GM23338 (cell line): ENCODE results near the gene PITX1.

ENCODE experiments used
- CTCF ChIP-seq, 2 experiments: fragments of 200-600 bp in 1 of 2; sonication (generic) in 1 of 2; conservative IDR thresholded peaks; 2 replicates each; pipeline versions ENCODE4 v1.5.1 to v1.6.1; 2016 to 2017; ENCODE audit warnings: antibody characterized with exemption in 2 of 2, low read depth in 2 of 2, mild to moderate bottlenecking in 2 of 2, moderate library complexity in 1 of 2
- EZH2 ChIP-seq: fragments of 200-600 bp; sonication (generic); IDR thresholded peaks from one replicate; pipeline ENCODE4 v1.8.0; 2017; ENCODE audit warnings: antibody characterized with exemption, mild to moderate bottlenecking, low read depth; ENCODE audit not compliant: unreplicated experiment
- EZH2phosphoT487 ChIP-seq: fragments of 200-600 bp; sonication (generic); IDR thresholded peaks from one replicate; pipeline ENCODE4 v1.8.1; 2018; ENCODE audit warnings: antibody characterized with exemption; ENCODE audit not compliant: unreplicated experiment
- NANOG ChIP-seq: IDR thresholded peaks from 2 replicates; pipeline ENCODE4 v1.6.1; 2016; ENCODE audit warnings: antibody characterized with exemption, borderline replicate concordance
- POLR2AphosphoS5 ChIP-seq: IDR thresholded peaks from 2 replicates; pipeline ENCODE4 v1.6.1; 2016; ENCODE audit warnings: antibody characterized with exemption, low read depth
- REST ChIP-seq: IDR thresholded peaks from one replicate; pipeline ENCODE4 v1.6.1; 2018; ENCODE audit warnings: antibody characterized with exemption; ENCODE audit not compliant: unreplicated experiment
- ZNF331 ChIP-seq: fragments of 250-450 bp; sonication (Bioruptor Pico); IDR thresholded peaks from 2 replicates; pipeline ENCODE4 v1.5.0; 2020; ENCODE audit warnings: low read depth, mild to moderate bottlenecking, moderate library complexity

DNA sequence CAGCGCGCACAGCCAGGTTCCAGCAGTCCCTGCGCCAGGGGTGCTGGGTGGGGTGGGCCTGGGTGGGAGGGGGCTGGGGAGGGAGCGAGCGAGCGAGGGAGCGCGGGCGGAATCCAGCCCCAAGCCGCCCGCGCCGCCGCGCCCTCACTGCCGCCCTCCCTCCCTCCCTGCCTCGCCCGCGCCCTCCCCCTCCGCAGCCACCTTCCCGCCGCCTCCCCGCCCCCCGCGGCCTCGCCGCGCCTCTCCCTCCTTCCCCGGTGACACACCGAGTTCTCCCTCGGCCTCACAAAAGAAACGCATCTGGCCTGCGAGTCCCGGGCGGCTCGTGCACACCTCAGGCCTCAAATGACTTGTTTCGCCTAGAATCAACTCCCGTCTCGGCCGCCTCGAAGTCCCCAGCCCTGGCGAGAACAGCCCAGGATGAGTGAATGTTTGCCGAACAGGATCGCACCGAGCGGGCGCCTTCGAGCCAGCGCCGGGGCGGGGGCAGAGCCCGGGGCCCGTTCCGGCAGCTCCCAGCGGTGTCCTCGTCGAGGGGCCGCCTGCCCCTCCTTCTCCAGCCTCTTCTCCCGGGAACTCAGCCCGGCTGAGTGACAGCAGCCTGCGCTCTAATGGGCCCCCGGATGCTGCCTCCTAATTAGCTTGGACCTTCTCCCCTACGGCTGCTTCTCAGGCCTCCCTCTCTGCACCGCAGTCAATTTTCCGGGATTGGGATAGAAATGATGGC is 371 bp upstream of the PITX1 start:
- peak; percentile 54 for TF ChIP-seq EZH2phosphoT487
- no peak for TF ChIP-seq REST
- no peak for TF ChIP-seq CTCF (conservative IDR thresholded peaks at IDR 0.05; ENCODE audit: low read depth in 2 of 2)
- TF ChIP-seq ZNF331 (CRISPR knock-in tag) = no peak
- TF ChIP-seq NANOG = no peak
- TF ChIP-seq EZH2 = peak; percentile 93
- no peak for TF ChIP-seq POLR2AphosphoS5
